ENCODE results near the gene TMEFF2. TPM values are rescaled to one million over a fixed set of nuclear protein-coding genes. Genes with fewer than 3 reads are reported as not detected.

Gene TMEFF2
- total RNA-seq, 1 donor from 2014 or later, result 12.8 TPM

DNA sequence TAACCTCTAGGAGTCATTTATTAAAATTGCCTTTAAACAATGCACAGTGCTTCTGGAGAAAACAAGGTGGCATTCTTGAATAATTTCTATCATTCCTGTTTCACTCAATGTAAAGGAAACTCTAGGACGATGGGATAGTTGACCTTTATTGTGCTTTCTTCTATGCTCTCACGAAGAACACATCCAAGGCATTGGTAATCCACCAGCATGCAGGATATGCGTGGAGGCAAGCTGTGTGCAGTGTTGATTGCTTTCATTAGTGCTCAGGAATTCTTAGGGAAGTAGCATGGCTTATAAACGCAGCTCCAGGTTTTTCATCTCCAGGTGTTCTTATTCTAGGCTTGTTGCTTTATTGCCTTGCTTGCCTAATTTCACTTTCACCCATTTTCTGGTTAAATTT lies 289.4 kb downstream of the TMEFF2 start:
- no peak for DNase-seq (ENCODE audit: low spot score)

- no peak for DNase-seq (ENCODE audit: low spot score)
These were observed 293.7 kb downstream of the TMEFF2 start for GRCh38 chr2:191901031-191901430.

- no peak for DNase-seq (ENCODE audit: low spot score)
These were observed 295.3 kb downstream of the TMEFF2 start for GRCh38 chr2:191899410-191899809.
